GM10266 (cell line): Measurements from ENCODE around the gene DCP1A.

Experiments
- DNase-seq: peaks from one replicate; pipeline ENCODE4 v3.0.0; 2012; ENCODE audit errors: extremely low spot score
- TF ChIP-seq, protein P1 (sequence below): IDR thresholded peaks from 2 replicates; pipeline ENCODE4 v1.5.1; 2012; ENCODE audit warnings: mild to moderate bottlenecking, low read depth; ENCODE audit not compliant: control insufficient read depth, insufficient read depth; ENCODE audit errors: missing control alignments

The DCP1A gene

GRCh38 chr3:53252096-53252946 lies 95.0 kb downstream of the DCP1A start:
- DNase-seq, result no peak
- TF ChIP-seq, protein P1, sequence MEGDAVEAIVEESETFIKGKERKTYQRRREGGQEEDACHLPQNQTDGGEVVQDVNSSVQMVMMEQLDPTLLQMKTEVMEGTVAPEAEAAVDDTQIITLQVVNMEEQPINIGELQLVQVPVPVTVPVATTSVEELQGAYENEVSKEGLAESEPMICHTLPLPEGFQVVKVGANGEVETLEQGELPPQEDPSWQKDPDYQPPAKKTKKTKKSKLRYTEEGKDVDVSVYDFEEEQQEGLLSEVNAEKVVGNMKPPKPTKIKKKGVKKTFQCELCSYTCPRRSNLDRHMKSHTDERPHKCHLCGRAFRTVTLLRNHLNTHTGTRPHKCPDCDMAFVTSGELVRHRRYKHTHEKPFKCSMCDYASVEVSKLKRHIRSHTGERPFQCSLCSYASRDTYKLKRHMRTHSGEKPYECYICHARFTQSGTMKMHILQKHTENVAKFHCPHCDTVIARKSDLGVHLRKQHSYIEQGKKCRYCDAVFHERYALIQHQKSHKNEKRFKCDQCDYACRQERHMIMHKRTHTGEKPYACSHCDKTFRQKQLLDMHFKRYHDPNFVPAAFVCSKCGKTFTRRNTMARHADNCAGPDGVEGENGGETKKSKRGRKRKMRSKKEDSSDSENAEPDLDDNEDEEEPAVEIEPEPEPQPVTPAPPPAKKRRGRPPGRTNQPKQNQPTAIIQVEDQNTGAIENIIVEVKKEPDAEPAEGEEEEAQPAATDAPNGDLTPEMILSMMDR, result no peak

DNA sequence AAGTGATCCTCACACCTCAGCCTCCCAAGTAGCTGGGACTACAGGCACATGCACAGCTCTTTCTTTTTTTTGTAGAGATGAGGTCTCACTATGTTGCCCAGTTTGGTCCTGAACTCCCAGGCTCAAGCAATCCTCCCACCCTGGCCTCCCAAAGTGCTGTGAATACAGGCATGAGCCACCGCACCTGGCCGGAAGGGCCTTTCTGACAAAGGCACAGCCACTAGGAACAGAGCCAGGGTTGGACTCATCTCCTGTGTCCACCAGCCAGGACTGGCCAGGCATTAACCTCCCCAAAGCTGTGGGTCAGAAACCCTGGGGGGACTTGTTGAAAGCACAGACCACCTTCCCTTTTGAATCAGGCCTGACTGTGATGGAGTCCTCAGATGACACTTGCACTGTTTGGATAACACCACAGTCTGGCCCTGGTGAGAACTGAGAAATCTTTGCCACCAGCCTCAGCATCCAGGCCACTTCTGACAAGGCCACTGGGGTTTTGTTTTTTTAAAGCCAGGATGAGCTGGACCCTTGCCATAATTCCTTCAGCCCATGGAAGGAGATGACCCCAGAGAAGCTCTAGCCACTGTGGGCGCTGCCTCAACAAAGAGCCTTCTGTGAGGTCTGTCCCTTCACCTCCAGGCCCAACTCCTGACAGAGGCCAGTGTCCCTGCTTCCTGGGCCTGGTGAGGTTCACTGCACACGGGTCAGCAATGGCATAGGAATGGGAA lies 96.3 kb downstream of the DCP1A start:
- no peak for DNase-seq

DNA sequence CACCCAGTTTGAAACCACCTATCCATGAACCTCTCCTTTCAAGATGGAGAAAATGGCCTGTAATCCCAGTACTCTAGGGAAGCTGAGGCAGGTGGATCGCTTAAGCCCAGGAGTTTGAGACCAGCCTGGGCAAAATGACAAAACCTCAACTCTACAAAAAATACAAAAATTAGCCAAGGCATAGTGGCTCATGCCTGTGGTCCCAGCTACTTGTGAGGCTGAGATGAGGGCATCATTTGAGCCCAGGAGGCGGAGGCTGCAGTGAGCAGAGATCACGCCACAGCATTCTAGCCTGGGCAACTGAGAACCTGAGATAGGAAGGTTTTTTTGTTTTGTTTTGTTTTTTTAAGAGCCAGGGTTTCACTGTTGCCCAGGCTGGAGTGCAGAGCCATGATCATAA lies 96.9 kb downstream of the DCP1A start:
- no peak for DNase-seq
- TF ChIP-seq, protein P1, result no peak

More for the DNA sequence above, 96.3 kb downstream of the DCP1A start:
- TF ChIP-seq, protein P1, result no peak

DNA sequence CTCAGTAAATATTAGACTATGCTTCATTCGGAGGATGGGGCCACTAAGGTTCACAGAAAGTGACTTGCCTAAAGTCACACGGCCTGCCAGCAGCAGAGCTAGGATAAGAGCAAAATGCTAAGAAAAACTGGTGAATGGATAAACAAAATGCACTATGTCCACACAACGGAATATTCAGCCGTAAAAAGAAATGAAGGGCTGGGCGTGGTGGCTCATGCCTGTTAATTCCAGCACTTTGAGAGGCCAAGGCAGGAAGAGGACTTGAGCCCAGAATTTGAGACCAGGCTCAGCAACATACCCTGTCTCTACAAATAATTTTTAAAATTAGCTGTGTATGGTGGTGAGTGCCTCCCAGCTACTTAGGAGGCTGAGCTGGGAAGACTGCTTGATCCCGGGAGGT lies 99.2 kb downstream of the DCP1A start:
- DNase-seq, result no peak
- TF ChIP-seq, protein P1, result no peak

DNA sequence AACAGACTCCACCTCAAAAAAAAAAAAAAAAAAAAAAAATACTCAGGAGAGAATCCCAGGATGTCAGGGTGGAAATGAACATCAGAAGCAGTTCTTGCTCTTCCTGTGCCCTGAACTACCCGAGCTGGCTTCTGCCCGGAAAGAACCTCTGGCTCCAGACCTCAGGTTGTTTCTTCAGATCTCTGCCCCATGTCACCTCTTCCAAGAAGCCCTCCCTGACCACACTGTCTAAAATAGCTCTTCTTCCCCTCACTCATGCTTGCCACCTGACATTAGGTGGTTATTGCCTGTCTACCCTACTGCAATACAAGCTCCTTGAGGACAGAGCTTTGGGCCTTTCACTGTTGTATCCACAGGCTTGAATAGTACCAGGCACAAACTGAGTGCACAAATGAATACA lies 99.7 kb downstream of the DCP1A start:
- DNase-seq, result no peak
- TF ChIP-seq, protein P1, result no peak

GRCh38 chr3:53244271-53244670 lies 103.1 kb downstream of the DCP1A start:
- DNase-seq, result no peak
- TF ChIP-seq, protein P1, result no peak

GRCh38 chr3:53243785-53244184 lies 103.6 kb downstream of the DCP1A start:
- TF ChIP-seq, protein P1, result no peak
- no peak for DNase-seq
